GM21360 (cell line): Measurements from ENCODE around the gene RBM20.

Experiments
- ATAC-seq: cut with Tn5 transposase; IDR thresholded peaks from one replicate; pipeline ENCODE4 v1.9.1; 2021; ENCODE audit warnings: mild to moderate bottlenecking, moderate library complexity; ENCODE audit not compliant: unreplicated experiment

The RBM20 gene

DNA sequence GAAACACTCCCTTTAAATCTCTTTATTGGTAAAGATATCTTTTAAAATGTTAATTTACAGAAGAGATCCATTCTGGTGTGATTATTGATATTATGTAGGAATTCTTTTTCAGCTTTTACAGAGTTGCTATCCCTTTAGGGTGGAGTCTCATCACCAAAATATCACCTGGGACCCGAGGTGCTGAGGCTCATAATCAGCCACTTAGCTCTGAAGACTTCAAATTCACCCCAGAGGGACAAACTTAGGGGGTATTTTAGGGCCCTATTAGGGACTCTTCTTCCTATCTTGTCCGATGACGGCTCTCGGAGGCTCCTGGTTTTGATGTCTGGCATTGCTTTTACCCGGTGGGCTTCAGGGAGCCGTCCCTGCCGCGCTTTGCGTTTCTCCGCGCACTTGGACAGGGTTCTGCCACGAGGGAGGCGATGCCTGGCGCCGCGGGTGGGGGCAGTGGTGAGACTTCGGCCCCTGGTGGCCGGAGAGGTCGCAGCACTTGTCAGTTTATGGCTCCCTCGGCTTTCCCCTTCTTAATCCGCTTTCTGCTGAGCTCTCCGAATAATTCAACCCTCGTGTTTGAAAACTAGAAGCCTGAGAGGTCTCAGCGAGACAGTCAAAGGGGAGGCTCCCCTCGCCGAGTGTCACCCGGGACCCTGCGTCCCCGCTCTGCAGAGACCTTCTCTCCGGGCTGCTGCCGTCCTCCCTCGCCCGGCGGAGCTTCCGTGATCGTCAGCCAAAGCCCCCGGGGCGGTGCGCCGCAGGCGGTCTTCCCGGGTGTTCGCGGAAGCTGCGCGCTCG is 27.8 kb downstream of the RBM20 start:
- ATAC-seq = peak; percentile 98

GRCh38 chr10:110672580-110672919 is 28.4 kb downstream of the RBM20 start:
- ATAC-seq = no peak

- ATAC-seq = no peak
Observed at GRCh38 chr10:110676016-110676415, 31.9 kb downstream of the RBM20 start.

DNA sequence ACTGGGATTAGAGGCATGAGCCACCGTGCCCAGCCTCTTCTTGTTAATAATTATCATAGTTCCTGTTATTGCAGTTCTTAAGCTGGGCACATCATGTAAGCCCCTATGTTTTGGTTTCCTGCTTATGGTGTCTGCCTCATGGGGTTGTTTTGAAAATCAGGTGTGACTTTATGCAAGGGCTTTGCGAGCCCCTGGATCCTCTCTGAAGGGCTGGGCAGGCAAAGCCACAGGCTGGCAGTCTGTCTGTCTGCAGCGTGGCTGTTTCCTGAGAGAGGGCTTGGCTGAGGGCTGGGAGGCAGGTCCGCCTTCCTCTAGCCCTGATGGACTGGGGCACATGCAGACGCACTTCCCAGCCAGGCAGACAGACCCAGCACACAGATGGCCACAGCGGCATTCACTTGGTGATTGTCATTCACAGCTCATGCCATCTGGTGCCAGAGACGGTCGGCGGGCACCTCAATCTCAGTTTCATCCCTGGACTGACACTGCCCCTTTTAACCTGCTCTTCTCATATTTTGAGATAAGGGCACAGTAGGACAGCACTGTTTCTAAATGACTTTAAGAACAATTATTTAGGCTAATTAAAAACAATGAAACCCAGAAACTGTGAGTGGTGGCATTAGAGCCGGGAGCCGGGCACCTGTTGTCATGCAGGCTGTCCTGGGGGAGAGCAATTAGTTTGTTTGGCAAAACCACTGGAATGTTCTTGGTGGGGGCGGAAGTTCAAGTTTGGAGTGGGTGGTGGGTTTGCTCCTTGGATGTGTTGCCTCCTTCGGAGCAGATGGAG is 35.5 kb downstream of the RBM20 start:
- ATAC-seq = no peak

DNA sequence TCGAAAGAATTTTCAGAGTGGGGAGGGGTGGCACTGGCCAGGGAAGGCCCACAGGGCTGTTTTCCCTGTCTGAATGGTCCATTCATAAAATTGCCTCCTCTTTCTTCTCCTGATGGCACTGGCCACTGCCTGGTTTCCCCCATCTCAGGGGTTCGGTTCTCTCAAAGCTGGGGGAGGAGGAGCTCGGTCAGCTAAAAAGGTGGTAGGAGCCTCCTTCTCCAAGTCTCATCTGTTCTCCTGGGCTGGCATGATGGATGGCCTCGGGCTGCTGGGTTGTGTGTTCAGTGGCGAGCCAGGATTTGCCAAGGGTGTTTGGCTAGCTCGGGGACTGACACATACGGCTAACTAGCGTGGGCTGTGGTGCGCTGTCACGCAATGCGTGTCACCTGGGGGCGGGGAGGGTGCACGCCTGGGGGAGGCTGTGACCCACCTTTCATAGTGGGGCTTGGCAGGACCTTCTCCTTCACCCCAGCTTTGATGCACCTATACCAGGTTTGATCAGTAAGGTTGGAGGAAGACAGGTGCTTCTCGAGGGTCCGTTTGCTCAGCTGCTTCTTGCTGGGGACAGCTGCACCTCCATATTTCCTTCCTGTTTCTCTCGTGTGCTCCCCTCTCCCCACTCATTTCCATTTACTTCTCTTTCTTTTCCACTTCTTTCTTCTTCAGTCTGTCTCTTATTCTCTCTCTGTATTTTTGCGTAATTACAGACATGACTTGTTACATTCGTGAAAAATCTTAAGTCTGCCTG is 36.3 kb downstream of the RBM20 start:
- no peak for ATAC-seq

DNA sequence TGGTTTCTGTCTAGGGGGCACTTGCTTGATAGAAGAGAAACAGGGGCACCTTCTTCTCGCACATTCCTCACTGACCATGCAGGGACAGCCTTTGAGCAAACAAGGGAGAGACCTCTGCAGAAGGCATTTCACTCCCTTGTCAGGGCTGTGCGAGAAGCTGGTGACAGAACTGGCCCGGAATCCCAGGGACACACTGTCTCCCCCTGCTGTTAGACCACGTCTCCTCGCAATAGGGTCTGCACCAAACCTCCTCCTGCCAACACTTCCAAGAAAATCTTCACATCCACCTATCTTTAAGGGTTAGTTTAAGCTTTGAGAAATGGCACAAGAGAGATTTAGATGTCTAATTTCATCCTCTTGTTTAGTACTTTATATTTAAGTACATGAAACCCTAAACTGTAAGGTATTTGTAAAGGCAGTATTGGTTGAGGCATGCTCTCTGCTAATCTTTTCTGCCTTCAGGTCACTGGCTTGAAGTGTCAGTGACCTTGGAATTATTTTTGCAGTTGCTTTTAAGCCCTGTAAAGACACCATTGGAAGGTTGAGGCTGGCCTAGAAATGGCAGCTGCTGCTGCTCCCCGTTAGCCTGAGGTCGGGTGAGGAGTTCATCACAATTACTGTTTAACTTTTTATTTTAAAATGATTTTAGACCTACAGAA is 37.0 kb downstream of the RBM20 start:
- no peak for ATAC-seq

GRCh38 chr10:110682348-110682747 is 38.2 kb downstream of the RBM20 start:
- no peak for ATAC-seq

DNA sequence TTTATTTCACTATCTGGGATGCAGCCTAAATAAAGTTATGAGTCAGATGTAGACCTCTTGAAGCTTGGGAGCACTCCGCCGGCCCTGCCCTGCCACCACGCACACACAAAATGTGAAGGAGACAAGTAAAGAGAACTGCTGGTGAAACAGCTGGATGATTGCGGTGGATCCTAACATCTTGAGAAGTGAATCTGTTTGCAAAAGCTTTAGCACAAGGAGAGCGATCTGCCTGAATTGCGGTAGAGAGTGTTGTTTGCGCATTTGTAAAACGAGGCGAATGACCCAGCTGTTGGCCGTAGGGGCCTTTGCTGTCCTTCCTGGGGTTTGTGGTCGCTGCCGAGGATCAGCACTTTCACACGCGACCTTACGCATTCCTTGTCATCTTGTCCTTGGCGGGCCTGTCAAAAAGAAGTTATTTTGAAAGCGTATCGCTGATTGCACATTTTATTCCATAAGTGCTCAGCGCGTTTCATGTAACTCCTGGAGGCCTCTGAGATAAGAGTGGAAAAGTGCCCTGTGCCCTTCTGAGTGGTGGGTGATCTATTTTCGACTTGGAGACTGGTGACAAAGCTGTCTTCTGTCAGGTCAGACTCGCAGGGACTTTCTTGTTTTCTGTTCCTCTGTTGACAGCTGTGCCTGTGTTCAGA is 40.8 kb downstream of the RBM20 start:
- ATAC-seq = no peak

GRCh38 chr10:110686047-110686446 is 41.9 kb downstream of the RBM20 start:
- ATAC-seq = no peak

GRCh38 chr10:110686949-110687348 is 42.8 kb downstream of the RBM20 start:
- ATAC-seq = no peak

- ATAC-seq = no peak
Observed at GRCh38 chr10:110687400-110687799, 43.3 kb downstream of the RBM20 start.

- no peak for ATAC-seq
Observed at GRCh38 chr10:110691139-110691538, 47.0 kb downstream of the RBM20 start.

DNA sequence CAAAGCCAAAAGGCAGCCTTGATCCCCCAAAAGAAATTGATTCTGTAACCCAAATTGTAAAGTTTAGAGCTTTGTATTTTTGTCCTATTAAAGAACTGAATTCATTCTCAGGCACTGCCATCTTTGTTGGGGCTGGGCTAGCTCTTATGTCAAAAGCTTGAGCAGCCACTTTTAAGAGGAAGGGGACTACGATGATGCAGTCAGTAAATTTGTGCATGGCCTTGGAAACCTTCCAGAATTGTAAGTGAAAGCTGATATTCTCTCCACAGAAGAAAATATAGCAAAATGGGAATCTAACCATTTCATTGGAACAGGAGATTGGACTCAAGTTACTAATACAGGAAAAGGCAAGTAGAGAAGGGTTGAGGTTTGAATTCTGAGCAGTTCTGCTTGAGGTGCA is 50.1 kb downstream of the RBM20 start:
- ATAC-seq = no peak

- no peak for ATAC-seq
Observed at GRCh38 chr10:110694820-110695538, 50.8 kb downstream of the RBM20 start.

- ATAC-seq = no peak
Observed at GRCh38 chr10:110695539-110695886, 51.4 kb downstream of the RBM20 start.

DNA sequence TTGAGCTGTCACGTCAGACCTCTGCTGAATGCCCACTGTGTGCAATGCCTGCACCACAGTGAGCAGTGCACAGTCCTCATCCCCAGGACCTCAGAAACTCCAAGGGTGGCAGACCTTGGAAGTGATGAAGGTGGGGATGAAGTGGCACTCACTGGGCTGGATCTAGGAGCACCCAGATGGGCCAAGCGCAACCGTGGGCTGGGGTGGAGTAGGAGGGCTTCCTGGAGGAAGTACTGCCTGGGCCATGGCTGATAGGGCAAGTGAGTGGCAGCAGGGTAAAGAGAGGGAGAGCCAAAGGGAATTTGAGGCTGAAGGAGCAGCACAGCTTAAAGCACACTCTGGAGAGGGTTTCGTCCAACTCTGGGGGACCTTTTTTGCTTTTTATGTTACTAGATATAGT is 52.3 kb downstream of the RBM20 start:
- ATAC-seq = no peak

DNA sequence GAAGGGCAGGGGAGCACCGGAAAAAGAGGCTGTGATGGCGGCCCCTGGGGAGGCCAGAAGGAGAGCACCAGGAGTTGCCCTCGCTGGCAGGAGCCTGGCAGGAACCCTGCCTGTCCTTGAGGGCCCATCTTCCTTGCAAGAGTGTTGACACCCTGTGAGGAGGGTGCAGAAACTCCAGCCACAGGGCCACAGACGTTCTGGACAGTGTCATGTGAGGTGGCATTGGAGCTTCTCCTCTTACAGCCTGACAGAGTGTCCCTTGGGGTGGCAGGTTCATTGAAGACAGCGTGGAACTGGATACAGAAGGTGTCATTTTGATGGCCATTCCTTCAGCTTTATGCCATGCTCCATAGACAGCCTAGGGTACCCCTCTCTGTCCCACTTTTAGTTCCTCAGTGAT is 54.2 kb downstream of the RBM20 start:
- no peak for ATAC-seq

DNA sequence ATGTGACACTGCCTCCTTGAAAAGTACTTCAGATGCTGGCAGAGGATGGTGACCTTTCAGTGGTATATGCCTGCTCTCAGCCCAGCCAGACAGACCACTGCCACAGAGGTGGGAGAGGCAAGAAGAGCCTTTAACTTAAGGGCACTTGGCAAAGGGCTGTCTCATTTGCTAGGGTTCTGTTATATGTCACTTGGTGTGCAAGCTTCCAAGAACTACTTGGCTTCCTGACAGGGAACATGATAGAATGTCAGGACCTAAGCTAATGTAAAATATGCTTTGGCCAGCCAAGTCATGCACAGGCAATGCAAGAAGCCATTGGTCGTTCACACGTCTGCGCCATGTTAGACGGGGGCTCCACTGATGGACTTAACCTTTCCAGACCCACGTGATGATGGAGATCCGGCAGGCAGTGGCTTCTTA is 54.7 kb downstream of the RBM20 start:
- ATAC-seq = no peak

DNA sequence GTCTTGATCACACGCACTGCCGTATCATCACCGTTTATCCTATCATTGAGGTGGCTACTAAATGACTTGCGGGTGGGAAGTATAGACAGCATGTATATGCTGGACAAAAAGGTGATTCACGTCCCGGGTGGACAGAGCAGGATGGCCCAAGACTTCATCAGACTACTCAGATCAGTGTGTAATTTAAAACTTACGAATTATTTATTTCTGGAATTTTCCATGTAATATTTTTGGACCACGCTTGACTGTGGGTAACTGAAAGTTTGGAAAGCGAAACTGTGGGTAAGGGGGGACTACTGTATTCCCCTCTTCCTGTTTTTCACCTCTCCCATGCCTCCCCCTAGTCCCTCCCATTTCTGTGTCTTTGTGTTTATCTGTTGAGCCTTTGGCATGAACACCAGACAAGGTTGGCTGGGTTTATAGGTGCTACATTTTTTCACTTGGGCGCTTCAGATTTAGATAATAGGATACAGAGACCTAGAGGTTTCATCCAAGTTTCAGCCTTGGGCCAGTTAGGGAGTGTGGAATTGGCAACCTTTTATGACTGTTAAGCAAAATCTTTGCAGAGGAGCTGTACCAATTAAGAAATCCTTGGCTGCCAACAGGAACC is 55.8 kb downstream of the RBM20 start:
- ATAC-seq = no peak
